ENCODE results near the gene OPCML.

OPCML gene

GRCh38 chr11:132962041-132962440 is 570.3 kb downstream of the OPCML start:
- DNase-seq: no peak

- no peak for DNase-seq
These were observed 570.8 kb downstream of the OPCML start for GRCh38 chr11:132961453-132961852.

- no peak for DNase-seq
These were observed 571.8 kb downstream of the OPCML start for GRCh38 chr11:132960273-132961078.

GRCh38 chr11:132959693-132960092 is 572.6 kb downstream of the OPCML start:
- DNase-seq: no peak

- DNase-seq: no peak
These were observed 574.4 kb downstream of the OPCML start for GRCh38 chr11:132957881-132958280.

- DNase-seq: no peak
These were observed 584.0 kb downstream of the OPCML start for GRCh38 chr11:132948252-132948651.

GRCh38 chr11:132944569-132944944 is 587.7 kb downstream of the OPCML start:
- no peak for DNase-seq

- no peak for DNase-seq
These were observed 588.4 kb downstream of the OPCML start for GRCh38 chr11:132943706-132944568.

GRCh38 chr11:132943357-132943705 is 589.0 kb downstream of the OPCML start:
- DNase-seq: no peak

GRCh38 chr11:132942611-132943356 is 589.5 kb downstream of the OPCML start:
- no peak for DNase-seq

- no peak for DNase-seq
These were observed 590.5 kb downstream of the OPCML start for GRCh38 chr11:132941761-132942160.

- no peak for DNase-seq
These were observed 591.2 kb downstream of the OPCML start for GRCh38 chr11:132941024-132941646.

- no peak for DNase-seq
These were observed 595.3 kb downstream of the OPCML start for GRCh38 chr11:132937016-132937415.

GRCh38 chr11:132935383-132935782 is 596.9 kb downstream of the OPCML start:
- no peak for DNase-seq

- DNase-seq: no peak
These were observed 598.6 kb downstream of the OPCML start for GRCh38 chr11:132933703-132934102.

GRCh38 chr11:132925825-132926469 is 606.4 kb downstream of the OPCML start:
- DNase-seq: no peak

GRCh38 chr11:132921597-132921996 is 610.7 kb downstream of the OPCML start:
- DNase-seq: no peak

GRCh38 chr11:132920451-132921096 is 611.7 kb downstream of the OPCML start:
- no peak for DNase-seq

- no peak for DNase-seq
These were observed 617.7 kb downstream of the OPCML start for GRCh38 chr11:132914600-132914999.

GRCh38 chr11:132913886-132914285 is 618.4 kb downstream of the OPCML start:
- DNase-seq: no peak

GRCh38 chr11:132913295-132913694 is 619.0 kb downstream of the OPCML start:
- no peak for DNase-seq

GRCh38 chr11:132911186-132911585 is 621.1 kb downstream of the OPCML start:
- DNase-seq: no peak
